NCI-H226 (cell line): Measurements from ENCODE around the gene CTTNBP2.

ENCODE experiments used
- DNase-seq: peaks from one replicate; pipeline ENCODE4 v3.0.0-alpha.2; 2015

Gene CTTNBP2

GRCh38 chr7:117870448-117871130 is 2.7 kb downstream of the CTTNBP2 start:
- no peak for DNase-seq

GRCh38 chr7:117869374-117869773 is 3.9 kb downstream of the CTTNBP2 start:
- DNase-seq = no peak

DNA sequence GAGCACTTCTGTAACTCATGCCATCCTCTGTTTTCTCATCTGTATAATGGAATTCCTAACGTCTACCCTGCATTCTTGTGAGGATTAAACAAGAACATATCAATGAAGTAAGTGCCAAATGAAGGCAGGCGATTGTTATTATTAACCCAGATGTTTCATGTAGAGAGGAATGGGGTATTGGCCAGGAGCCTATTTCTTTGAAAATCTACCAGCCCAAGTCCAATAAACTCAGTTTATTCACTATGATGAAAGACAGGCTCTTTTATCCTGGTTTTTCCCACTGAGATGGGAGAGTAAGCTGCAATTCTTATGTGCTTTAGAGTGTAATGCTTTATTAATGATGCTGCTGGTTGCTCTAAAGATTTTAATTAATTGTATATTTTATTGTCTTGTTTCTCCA is 9.6 kb downstream of the CTTNBP2 start:
- DNase-seq = no peak

DNA sequence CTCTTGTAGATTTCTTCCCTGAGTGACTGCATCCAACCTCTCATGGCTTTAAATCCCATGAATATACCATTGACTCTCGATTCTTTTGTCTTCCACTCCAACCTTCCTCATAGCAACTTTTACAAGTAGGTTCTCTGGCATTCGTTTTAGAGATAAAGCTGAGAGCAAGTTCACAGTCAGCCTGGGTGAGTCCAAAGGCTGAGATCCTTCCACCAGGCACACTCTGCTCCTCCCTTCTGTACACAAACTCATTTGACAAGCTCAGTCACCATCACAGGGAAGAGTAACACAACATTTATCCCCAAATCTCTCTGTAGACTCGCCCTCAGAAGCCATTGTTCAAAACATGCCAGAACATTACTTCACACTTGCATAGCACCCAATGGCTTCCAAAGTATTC is 10.9 kb downstream of the CTTNBP2 start:
- no peak for DNase-seq

DNA sequence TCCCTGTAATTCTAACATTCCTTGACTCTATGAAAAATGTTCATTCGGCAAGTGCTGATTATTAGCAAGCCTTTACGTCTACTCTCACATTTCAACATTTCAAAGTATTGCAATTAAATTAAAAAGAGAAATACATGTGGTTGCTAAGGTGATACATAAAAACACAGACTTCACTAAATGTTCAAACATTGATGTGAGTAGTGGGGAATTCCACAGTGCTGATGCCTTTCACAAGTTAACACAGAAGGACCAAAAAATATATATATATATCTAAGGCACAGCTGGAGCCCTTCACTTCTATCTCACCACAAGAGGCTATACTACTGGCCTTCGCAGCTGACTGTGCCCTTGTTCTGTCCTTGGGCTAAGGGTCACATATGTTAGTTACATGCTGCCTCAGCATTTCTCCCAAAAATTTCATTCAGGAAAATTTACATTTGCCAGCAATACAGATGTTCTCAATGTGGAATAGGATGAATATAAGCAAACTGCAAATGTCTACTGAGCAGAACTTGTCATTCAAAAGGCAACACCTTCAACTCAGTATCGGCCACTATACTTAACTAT is 13.9 kb downstream of the CTTNBP2 start:
- no peak for DNase-seq

- no peak for DNase-seq
Observed at GRCh38 chr7:117858712-117859111, 14.5 kb downstream of the CTTNBP2 start.

GRCh38 chr7:117857718-117858117 is 15.5 kb downstream of the CTTNBP2 start:
- no peak for DNase-seq

DNA sequence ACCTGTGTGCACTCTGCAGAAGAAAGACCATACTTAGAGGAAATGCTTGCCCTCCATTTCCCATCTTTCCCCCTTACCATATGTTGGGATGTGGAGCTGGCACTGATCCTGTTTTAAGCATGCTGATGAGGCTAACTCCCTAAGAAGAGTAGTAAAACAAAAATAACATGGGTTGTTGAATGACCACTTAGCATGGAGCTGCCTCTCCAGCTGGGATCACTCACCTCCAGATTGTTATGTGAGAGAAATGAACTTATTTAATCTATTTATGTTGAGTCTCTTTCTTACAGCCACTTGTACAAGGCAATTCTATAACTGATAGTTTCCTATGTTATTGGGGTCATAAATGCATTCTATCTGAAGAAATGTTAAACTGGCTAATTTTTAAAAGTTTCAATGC is 17.0 kb downstream of the CTTNBP2 start:
- DNase-seq = no peak

- no peak for DNase-seq
Observed at GRCh38 chr7:117854186-117854585, 19.1 kb downstream of the CTTNBP2 start.

GRCh38 chr7:117848941-117849340 is 24.3 kb downstream of the CTTNBP2 start:
- no peak for DNase-seq

- DNase-seq = no peak
Observed at GRCh38 chr7:117844678-117845077, 28.6 kb downstream of the CTTNBP2 start.

GRCh38 chr7:117841611-117842010 is 31.6 kb downstream of the CTTNBP2 start:
- no peak for DNase-seq

- no peak for DNase-seq
Observed at GRCh38 chr7:117841011-117841410, 32.2 kb downstream of the CTTNBP2 start.

DNA sequence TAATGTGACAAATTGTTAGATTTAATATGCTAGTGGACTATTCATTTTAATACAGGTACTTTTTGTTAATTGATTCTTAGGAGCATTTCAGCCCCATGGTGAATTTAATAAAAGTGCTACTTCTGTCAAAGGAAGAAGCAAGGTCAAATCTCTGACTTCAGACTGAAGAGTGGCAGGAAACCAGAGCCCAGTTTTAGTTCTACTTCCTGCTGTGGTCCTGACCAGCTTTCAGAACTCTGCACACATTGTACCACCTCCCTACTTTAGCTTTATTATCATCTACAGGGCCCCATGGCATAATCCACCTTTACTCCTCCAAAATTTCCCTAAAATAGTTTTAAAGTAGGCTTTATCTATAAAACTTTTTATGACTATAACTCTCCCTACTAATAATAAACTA is 33.7 kb downstream of the CTTNBP2 start:
- no peak for DNase-seq

DNA sequence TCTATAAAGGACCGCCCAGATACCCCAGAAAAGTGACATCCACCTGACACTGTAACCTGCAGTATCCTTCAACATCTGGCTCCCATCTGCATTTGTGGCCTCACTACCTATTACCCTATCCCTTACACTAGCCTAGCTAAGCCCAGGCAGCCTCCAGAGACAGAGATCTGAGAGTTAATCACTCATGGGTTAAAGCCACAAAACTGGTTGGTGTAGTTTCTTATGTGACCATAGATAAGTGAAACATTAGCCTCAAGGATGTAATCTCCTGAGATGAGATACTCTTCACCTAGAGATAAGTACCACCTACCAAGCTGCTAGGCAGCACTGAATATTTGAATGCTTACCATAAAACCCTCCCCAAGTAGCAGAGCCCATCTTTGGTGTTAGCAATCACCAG is 35.4 kb downstream of the CTTNBP2 start:
- DNase-seq = no peak

DNA sequence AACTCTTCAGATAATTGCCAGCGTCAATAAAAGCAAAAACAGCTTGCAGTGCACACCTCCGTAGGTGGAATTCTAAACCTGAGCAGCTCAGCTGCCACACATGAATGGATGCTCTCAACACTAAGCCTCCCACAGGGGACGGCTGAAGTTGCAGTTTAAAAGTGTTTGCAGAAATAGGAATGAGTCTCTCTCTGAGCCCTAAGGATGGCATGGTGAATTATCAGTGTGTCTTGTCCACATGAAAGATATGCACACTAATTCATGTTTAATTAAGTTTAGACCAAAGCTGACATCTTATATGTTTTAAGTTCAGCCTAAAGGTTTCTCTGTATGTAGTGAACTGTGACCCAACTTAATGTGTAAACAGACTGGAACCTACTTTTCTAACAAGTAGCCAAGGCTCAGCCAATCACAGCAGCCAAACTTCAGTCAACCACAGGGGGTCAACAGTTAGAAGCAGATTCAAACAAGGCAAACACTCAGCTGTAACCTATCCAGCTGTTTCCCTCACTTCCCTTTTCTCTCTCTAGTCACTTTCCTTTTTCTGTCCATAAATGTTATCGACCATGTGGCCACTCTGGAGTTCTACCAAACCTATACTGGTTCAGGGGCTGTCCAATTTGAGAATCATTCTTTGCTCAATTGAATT is 38.1 kb downstream of the CTTNBP2 start:
- DNase-seq = no peak

GRCh38 chr7:117830422-117830954 is 42.8 kb downstream of the CTTNBP2 start:
- no peak for DNase-seq

DNA sequence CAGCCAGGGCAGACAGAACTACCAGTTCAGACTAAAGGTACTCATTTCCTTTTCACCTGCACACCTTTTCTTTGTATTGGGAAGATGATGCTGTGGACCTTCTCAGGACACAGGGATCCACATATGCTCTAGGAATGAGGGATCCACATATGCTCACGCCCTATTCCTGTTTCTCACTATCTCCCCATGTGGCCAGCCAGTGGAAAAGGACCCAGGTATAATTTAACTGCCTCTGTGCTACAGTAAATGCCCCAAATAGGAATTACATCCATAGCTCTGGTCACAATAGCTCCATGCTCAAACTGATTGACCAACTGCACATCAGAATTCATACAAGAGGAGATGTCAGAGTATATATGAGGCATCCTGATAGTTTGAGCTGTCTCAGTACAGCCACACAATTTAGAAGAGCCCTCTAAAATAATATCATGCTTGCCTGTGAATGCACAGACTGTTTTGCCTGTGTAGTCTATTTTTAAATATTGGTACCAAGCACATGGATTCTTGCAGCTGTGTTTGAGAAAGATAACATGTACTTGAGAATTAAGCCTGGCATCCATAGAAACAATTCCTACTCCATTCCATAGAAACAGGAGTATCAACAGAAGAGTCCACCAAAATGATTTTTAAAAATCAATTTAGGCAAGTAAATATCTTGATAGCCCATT is 43.7 kb downstream of the CTTNBP2 start:
- DNase-seq = no peak

DNA sequence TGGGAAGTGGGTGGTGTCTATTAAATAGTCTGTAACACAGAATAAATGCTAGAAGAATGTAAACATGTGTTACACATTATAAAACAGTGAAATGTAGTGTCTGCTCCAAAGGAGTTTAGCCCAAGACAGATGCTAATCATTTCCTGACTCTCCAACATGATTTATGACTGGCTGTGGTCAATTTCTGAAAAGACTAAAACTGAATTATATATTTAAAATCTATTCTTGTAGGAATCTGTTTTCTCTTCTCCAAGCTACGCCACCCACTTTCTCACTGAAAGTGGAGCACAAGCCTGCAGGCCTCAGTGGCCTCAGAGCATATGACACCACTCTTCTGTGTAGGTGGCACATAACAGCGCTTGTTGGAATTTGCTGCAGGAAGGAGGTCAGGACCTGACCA is 44.4 kb downstream of the CTTNBP2 start:
- no peak for DNase-seq

DNA sequence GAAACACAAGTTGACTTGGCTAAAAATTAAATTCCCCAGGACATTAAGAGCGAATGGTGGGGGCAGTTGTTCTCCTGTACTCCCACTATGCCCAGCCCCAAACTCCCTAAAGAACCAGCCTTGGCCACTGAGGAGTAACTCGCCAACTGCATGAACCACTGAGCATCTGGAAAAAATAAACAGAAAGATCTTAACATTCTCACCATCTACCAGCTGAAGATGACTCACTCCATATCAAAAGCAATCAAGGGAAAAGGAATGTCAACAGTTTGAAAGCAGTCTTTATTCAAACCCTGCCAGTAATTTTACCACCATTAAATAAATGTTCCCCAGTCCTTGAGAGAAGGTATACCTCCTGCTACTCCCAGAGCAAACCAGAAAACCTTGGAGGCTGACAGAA is 45.4 kb downstream of the CTTNBP2 start:
- DNase-seq = peak; percentile 11

DNA sequence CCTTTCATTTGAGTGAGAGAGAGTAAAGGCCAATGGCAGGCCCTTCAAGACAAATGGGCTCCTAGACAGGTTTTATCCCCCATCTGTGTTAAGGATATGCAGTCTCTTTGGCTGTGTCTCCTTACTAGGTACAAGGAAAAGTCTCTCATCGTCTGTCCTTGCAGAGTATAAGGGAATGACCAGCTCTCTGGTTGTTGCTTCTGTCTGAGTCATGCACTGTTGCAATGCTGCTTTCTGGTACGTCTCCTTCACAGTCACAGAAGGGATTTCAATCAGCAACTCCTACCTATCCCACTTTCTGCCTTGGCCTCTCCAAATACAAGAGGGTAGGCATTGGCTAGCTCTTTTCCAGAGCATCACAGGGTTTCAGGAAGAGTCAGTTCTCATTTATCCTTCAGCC is 48.1 kb downstream of the CTTNBP2 start:
- peak; percentile 6 for DNase-seq

GRCh38 chr7:117824592-117824991 is 48.6 kb downstream of the CTTNBP2 start:
- DNase-seq = no peak

DNA sequence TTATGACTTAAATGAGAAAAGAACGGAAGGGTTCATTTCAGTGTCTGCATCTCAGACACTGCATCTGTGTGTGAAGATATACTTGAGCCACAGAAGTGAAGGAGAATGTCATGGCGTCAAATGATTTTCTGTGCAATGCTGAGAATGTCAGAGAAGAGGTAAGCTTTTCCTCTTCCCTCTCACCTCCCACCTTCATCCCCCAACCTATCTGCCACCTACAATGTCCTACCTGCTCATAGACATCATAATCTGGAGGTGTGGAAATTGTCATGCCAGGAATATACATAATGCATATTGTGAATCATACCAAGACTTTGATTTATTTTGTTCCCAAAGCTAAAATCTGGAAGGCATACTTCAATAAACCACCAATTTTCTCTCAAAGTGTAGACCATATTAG is 53.7 kb downstream of the CTTNBP2 start:
- DNase-seq = no peak

DNA sequence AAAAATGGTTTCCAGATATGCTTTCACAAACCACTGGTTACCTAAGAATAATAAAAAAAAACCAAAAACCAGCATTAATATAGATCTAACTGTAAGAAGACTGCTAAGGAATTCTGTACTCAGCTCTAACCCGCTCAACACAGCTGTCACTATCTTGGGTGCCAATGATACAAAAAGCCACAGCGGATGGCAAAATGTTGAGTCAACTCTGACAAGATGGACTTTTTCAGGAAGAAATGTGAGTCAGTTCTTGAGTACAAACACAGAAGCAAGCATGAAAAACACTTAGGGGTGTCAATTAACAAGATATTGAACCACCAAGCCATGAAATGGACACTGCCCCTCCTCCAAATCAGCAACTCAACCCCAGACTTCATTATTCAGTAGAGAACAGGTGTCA is 55.0 kb downstream of the CTTNBP2 start:
- DNase-seq = peak; percentile 43
